ENCODE measurements around the gene CD200R1L.

The CD200R1L gene

GRCh38 chr3:112846764-112847163 lies at the start of gene CD200R1L:
TSS of gene CD200R1L (minus strand) at chr3:112846864. CDS start at chr3:112829367, 17,497 bp downstream.
- no peak for TF ChIP-seq CTCF (IDR thresholded peaks at IDR 0.05)
- Histone ChIP-seq H3K9me3 (peaks cover 7% of the 10 kb centered on the region), H3K36me3 (no peaks in the 10 kb centered on the region), H3K27me3 (no peaks in the 10 kb centered on the region), H3K27ac (no peak within 1 kb of the TSS), H3K4me1 (ENCODE audit: control insufficient read depth in 1 of 2, insufficient read depth in 1 of 2, low read depth in 1 of 2, low read length in 1 of 2) (no peaks in the 10 kb centered on the region), H3K4me3 (ENCODE audit: low read depth in 1 of 2, low read length in 1 of 2) (no peak within 1 kb of the TSS)

- no peaks in the 10 kb centered on the region for H3K27me3 ChIP-seq
- H3K27ac ChIP-seq, result no peak overlapping the region
- H3K9me3 ChIP-seq, result no peaks in the 10 kb centered on the region
- no peak overlapping the region for H3K4me3 ChIP-seq (ENCODE audit: low read depth in 1 of 2, low read length in 1 of 2)
- H3K36me3 ChIP-seq, result no peaks in the 10 kb centered on the region
- no peaks in the 10 kb centered on the region for H3K4me1 ChIP-seq (ENCODE audit: control insufficient read depth in 1 of 2, insufficient read depth in 1 of 2, low read depth in 1 of 2, low read length in 1 of 2)
- no peak for TF ChIP-seq CTCF (IDR thresholded peaks at IDR 0.05)
Observed at GRCh38 chr3:112894258-112894657, 47.6 kb upstream of the CD200R1L start.

- no peaks in the 10 kb centered on the region for H3K36me3 ChIP-seq
- no peak overlapping the region for H3K27ac ChIP-seq
- H3K4me1 ChIP-seq (ENCODE audit: control insufficient read depth in 1 of 2, insufficient read depth in 1 of 2, low read depth in 1 of 2, low read length in 1 of 2), result no peaks in the 10 kb centered on the region
- H3K27me3 ChIP-seq, result no peaks in the 10 kb centered on the region
- no peak for TF ChIP-seq CTCF (IDR thresholded peaks at IDR 0.05)
- no peak overlapping the region for H3K4me3 ChIP-seq (ENCODE audit: low read depth in 1 of 2, low read length in 1 of 2)
- no peaks in the 10 kb centered on the region for H3K9me3 ChIP-seq
Observed at GRCh38 chr3:112889357-112889756, 42.7 kb upstream of the CD200R1L start.

DNA sequence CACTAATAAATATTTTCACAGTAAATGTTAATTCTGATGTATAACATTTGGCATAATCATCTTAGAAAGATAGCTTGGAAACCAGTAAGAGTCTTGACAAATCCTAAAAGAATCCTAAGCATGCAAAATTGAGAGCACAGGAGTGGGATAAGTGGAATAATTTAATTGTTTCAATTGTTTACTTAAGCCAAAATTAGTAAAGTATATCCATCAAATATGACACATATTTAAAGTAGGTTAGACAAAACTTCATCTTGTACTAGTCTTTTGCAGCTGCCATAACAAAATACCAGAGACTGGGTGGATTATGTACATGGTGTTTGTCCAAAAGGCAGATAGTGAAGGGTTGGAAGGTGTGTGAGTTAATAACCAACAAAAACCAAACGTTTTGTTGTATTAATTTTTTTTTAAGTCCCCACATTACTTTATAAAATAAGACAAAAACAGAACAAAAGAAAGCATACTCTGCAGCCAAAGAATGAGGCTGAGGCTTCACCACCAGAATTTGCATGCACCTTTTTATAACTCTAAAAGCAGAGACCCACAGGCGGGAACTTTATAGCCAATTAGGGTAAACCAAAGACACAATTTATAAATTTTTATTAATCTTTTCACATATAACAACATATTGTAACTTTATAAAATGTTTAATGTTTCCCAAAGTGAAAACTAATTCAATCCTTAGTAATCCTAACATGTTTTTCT lies 41.9 kb upstream of the CD200R1L start:
- Histone ChIP-seq H3K4me3 (ENCODE audit: low read depth in 1 of 2, low read length in 1 of 2) (no peak overlapping the region), H3K4me1 (ENCODE audit: control insufficient read depth in 1 of 2, insufficient read depth in 1 of 2, low read depth in 1 of 2, low read length in 1 of 2) (no peaks in the 10 kb centered on the region), H3K36me3 (no peaks in the 10 kb centered on the region), H3K9me3 (no peaks in the 10 kb centered on the region), H3K27ac (no peak overlapping the region), H3K27me3 (no peaks in the 10 kb centered on the region)
- TF ChIP-seq CTCF (IDR thresholded peaks at IDR 0.05), result no peak

DNA sequence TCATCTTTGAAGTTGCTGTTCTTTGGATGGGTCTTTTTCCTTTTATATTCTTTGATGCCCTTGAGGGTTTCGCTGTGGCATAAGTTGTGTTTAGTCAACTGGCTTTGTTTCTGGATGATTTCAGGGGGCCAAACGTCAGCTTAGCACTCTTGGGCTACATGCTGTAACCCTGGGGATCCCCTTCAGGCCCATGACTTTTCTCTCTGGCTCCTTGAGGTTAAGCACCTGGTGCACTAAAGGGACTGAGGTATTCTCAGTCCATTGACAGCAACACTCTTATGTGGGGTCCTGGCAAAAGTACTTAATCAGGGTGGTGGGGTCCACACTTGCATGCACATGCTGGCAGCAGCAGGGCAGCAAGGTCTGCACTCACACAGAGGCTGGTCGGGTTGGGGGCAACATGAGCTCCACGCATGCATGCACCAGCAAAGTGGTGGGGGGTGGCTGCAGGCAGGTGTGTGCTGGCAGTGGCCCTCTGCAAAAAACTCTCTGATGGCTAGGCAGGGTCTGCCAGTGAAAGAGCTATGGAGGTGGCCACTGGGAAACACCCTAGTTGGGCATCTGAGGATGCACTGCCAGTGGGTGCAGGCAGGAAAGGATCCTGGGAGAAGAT lies 38.1 kb upstream of the CD200R1L start:
- Histone ChIP-seq H3K27ac (no peak overlapping the region), H3K4me1 (ENCODE audit: control insufficient read depth in 1 of 2, insufficient read depth in 1 of 2, low read depth in 1 of 2, low read length in 1 of 2) (no peaks in the 10 kb centered on the region), H3K36me3 (no peaks in the 10 kb centered on the region), H3K9me3 (no peaks in the 10 kb centered on the region), H3K4me3 (ENCODE audit: low read depth in 1 of 2, low read length in 1 of 2) (no peak overlapping the region), H3K27me3 (no peaks in the 10 kb centered on the region)
- TF ChIP-seq CTCF (IDR thresholded peaks at IDR 0.05), result no peak

All from neutrophil (primary cell).